ENCODE results near the gene KSR2.

DNA sequence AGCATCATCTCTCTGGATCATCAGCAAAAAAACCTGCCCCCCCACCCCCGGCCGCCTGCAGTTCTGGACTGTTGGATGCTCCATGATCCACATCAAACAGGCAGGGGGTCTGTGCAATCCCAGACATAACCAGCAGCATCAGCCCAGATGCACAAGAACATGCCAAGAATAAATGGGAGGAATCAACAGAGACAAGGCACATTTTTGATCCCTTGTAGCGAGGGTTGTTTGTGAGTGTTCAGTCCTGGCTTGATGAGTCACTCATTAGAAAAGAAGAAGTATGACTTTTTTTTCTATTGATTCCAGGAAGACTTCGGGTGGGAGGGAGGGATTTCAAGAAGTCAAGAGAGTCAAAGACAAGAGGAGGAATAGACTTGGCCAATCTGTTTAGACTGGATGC, 244.2 kb downstream of the KSR2 start:
- TF ChIP-seq CTCF (conservative IDR thresholded peaks at IDR 0.05) (no peak), EZH2 (IDR thresholded peaks at IDR 0.05; ENCODE audit: low read depth) (no peak)
